UCSD-AML1 (cell line): Measurements from ENCODE around the gene WBP1L.
"Not testable (repeated sequence)": the region's sequence is repeated elsewhere in the genome, so short reads cannot be mapped to it uniquely, and the experiment has no call there.

Experiments
- DNase-seq: peaks from one replicate; lab custom pipeline; 2025; ENCODE audit not compliant: unreplicated experiment; lab: John Stamatoyannopoulos, UW

WBP1L gene

GRCh38 chr10:102758240-102758932 is 14.6 kb downstream of the WBP1L start:
- no peak for DNase-seq

GRCh38 chr10:102758933-102759262 is 15.2 kb downstream of the WBP1L start:
- DNase-seq, result not testable (repeated sequence)

GRCh38 chr10:102759497-102760210 is 15.9 kb downstream of the WBP1L start:
- DNase-seq, result no peak

GRCh38 chr10:102761981-102762380 is 18.2 kb downstream of the WBP1L start:
- no peak for DNase-seq

- no peak for DNase-seq
These were observed 18.8 kb downstream of the WBP1L start for GRCh38 chr10:102762401-102763015.

GRCh38 chr10:102763037-102763607 is 19.4 kb downstream of the WBP1L start:
- no peak for DNase-seq

GRCh38 chr10:102764470-102765161 is 20.9 kb downstream of the WBP1L start:
- no peak for DNase-seq

GRCh38 chr10:102765336-102765735 is 21.6 kb downstream of the WBP1L start:
- DNase-seq, result no peak

GRCh38 chr10:102767428-102768160 is 23.8 kb downstream of the WBP1L start:
- no peak for DNase-seq

GRCh38 chr10:102769375-102770107 is 25.8 kb downstream of the WBP1L start:
- no peak for DNase-seq

GRCh38 chr10:102770108-102770482 is 26.3 kb downstream of the WBP1L start:
- no peak for DNase-seq

- DNase-seq, result no peak
These were observed 27.0 kb downstream of the WBP1L start for GRCh38 chr10:102770792-102771191.

- no peak for DNase-seq
These were observed 29.6 kb downstream of the WBP1L start for GRCh38 chr10:102773320-102773719.

GRCh38 chr10:102773986-102774385 is 30.2 kb downstream of the WBP1L start:
- no peak for DNase-seq

- DNase-seq, result no peak
These were observed 31.6 kb downstream of the WBP1L start for GRCh38 chr10:102775201-102775934.

- DNase-seq, result peak; percentile 61
These were observed 32.4 kb downstream of the WBP1L start for GRCh38 chr10:102775935-102776669.

GRCh38 chr10:102776779-102777456 is 33.2 kb downstream of the WBP1L start:
- DNase-seq, result no peak
